Fibroblast of pulmonary artery (primary cell): Measurements from ENCODE around the gene INSYN1.

Source experiments
- DNase-seq: peaks from one replicate; pipeline ENCODE4 v3.0.0-alpha.2; 2010; ENCODE audit warnings: low read depth
- H3K4me3 ChIP-seq: replicated peaks from 2 replicates; pipeline ENCODE4 v1.5.1; 2011; ENCODE audit warnings: low read depth, mild to moderate bottlenecking, control low read depth, low read length, moderate library complexity
- CTCF ChIP-seq: IDR thresholded peaks from 2 replicates; pipeline ENCODE4 v1.5.1; 2011; ENCODE audit warnings: mild to moderate bottlenecking, control low read depth, low read length, inconsistent platforms; ENCODE audit errors: missing control alignments

Gene INSYN1

GRCh38 chr15:73724212-73724611 lies 28.9 kb downstream of the INSYN1 start:
- DNase-seq, result no peak
- H3K4me3 ChIP-seq, result no peak overlapping the region
- no peak for TF ChIP-seq CTCF

- no peak for TF ChIP-seq CTCF
- DNase-seq, result no peak
- H3K4me3 ChIP-seq, result no peak overlapping the region
Observed at GRCh38 chr15:73723191-73723590, 30.0 kb downstream of the INSYN1 start.

DNA sequence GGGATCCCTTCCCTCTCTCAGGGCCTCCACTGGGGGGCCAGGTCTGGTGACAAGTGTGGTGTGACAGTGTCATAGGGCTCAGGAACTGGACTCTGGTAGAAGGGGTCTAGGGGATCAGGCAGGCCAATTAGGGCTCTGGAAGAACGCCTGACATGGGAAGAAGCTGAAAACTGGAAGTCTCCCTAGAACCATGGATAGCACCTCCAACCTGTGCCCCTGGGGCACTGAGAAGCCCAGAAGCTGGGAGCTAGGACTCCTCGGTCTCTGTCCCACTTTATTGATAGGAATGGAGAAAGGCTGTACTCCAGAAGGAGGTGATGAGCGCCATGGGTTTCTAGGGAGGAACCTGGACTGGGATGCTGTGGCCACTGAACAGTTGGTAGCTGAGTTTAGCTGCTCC lies 30.7 kb downstream of the INSYN1 start:
- DNase-seq, result no peak
- TF ChIP-seq CTCF, result no peak
- H3K4me3 ChIP-seq, result no peak overlapping the region

GRCh38 chr15:73718694-73719093 lies 34.5 kb downstream of the INSYN1 start:
- TF ChIP-seq CTCF, result no peak
- no peak for DNase-seq
- H3K4me3 ChIP-seq, result no peak overlapping the region

- no peak for DNase-seq
- no peak overlapping the region for H3K4me3 ChIP-seq
Observed at GRCh38 chr15:73717802-73718201, 35.3 kb downstream of the INSYN1 start.

GRCh38 chr15:73717206-73717605 lies 35.9 kb downstream of the INSYN1 start:
- DNase-seq, result no peak
- no peak overlapping the region for H3K4me3 ChIP-seq
- TF ChIP-seq CTCF, result no peak

More at GRCh38 chr15:73717802-73718201, 35.3 kb downstream of the INSYN1 start:
- TF ChIP-seq CTCF, result no peak

DNA sequence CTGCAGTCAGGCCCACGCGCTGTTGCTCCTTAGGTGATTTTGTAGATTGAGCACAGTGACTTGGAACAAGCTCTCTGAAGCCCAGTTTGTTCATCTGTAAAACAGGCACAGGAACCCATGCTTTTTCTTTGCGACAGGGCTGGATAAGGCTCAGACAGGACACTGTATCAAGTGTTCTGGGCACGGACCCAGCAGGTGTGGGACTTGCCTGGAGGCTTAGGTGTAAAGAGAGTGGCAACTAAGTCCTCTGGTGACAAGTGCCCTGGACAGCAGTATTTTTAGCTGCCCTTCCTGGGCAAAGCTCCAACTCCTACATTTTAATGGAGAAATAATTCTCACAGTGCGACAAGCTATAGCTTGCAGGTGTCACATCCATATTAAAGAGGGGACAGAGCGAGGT lies 36.7 kb downstream of the INSYN1 start:
- no peak for TF ChIP-seq CTCF
- H3K4me3 ChIP-seq, result no peak overlapping the region
- no peak for DNase-seq
